Measurements from ENCODE around the gene PNLIPRP2. TPM values are rescaled to one million over a fixed set of nuclear protein-coding genes. Genes with fewer than 3 reads are reported as not detected.
A peak's percentile ranks its signal among the peaks of the same experiment; 100 is the strongest.

Gene PNLIPRP2
- total and polyA plus RNA-seq, 2 of the 4 experiments (the other 2 are of a cell fraction), result not detected

DNA sequence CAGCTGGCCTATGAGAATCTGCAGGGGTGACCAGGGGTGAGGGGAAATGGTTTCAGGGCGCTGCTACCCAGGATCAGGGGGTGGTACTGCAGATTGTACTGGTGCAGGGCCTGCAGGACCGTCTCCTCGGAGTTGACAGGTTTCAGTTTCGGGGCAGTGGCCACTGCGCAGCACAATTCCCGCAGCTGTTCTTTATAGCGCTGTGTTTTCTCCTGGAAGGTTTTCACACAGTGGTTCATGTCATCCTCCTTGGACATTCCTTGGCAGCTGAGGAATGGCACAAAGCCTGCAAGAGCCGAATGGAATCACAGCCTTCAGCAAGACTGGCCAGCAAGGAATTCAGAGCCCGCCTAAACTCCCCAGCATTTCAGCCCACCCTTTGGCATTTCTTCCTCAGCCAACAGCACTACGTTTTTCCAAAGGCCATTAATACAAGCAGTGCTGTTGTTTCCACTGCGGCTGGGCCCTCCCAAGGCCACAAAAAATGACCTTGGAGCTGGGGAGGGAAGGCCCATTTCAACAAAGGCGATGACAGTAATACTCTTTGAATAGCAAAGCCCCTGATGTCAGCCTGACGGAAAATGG lies 44.9 kb downstream of the PNLIPRP2 start:
- H2BK20ac ChIP-seq (ENCODE audit: low read depth, low read length), result no peak overlapping the region
- no peak overlapping the region for H2BK15ac ChIP-seq (ENCODE audit: low read depth, low read length)
- intact Hi-C loops (cut with micrococcal nuclease) (no loop called here), in situ Hi-C loops (cut with MboI; ENCODE audit: low sequenced_read_pairs) (no loop called here), dilution Hi-C loops (cut with HindIII; ENCODE audit: low sequenced_read_pairs, unreplicated experiment) (no loop called here)
- H4K20me1 ChIP-seq (ENCODE audit: insufficient read depth, low read length), result no peaks in the 10 kb centered on the region
- H3K14ac ChIP-seq (replicated peaks; ENCODE audit: low read depth, low read length), result no peak overlapping the region
- no peak overlapping the region for H3K4me3 ChIP-seq (ENCODE audit: insufficient read depth, low read depth, low read length)
- no peak overlapping the region for H2BK120ac ChIP-seq (ENCODE audit: low read depth, low read length)
- no TSS peak for BruUV-seq (replicated peaks)
- H3K9me1 ChIP-seq (ENCODE audit: insufficient read depth, low read length), result no peaks in the 10 kb centered on the region
- no peaks in the 10 kb centered on the region for H3K27me3 ChIP-seq (ENCODE audit: control insufficient read depth, insufficient read depth, low read length)
- DNase-seq (peak; percentile 5), ATAC-seq (ENCODE audit: low read depth) (peak; percentile 55)
- H3K23ac ChIP-seq (ENCODE audit: low read depth, low read length), result no peak overlapping the region
- TF ChIP-seq CHD1 (IDR thresholded peaks at IDR 0.05; ENCODE audit: low read depth, low read length) (no peak), USF2 (IDR thresholded peaks at IDR 0.05; ENCODE audit: low read depth, low read length) (no peak), FOS (IDR thresholded peaks at IDR 0.05; ENCODE audit: low read depth, low read length) (no peak), CEBPB (IDR thresholded peaks at IDR 0.05; ENCODE audit: low read depth, low read length) (no peak), RCOR1 (IDR thresholded peaks at IDR 0.05; ENCODE audit: insufficient replicate concordance, low read length) (no peak), NFE2L2 (IDR thresholded peaks at IDR 0.05; ENCODE audit: low read depth, low read length) (no peak)
- TF ChIP-seq, protein P1, sequence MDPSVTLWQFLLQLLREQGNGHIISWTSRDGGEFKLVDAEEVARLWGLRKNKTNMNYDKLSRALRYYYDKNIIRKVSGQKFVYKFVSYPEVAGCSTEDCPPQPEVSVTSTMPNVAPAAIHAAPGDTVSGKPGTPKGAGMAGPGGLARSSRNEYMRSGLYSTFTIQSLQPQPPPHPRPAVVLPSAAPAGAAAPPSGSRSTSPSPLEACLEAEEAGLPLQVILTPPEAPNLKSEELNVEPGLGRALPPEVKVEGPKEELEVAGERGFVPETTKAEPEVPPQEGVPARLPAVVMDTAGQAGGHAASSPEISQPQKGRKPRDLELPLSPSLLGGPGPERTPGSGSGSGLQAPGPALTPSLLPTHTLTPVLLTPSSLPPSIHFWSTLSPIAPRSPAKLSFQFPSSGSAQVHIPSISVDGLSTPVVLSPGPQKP (IDR thresholded peaks at IDR 0.05; ENCODE audit: borderline replicate concordance, low read depth, low read length), result no peak
- H3K9ac ChIP-seq (ENCODE audit: low read depth, low read length), result no peak overlapping the region
- H3K56ac ChIP-seq (ENCODE audit: extremely low read depth, insufficient read depth, low read length), result no peak overlapping the region
- no peak overlapping the region for H2AK5ac ChIP-seq (ENCODE audit: low read depth, low read length)
- no peak overlapping the region for H3K18ac ChIP-seq (ENCODE audit: low read depth, low read length)
- H4K8ac ChIP-seq (ENCODE audit: low read depth in 2 of 2, low read length in 2 of 2), result no peak overlapping the region
- 38% methylated on average over 8 of the region's 13 CpGs; no CpG with 5 or more reads in 1 of the 2 experiments for WGBS, 2 experiments (ENCODE audit: extremely low coverage in 2 of 2, insufficient read length in 1 of 2)
- no peak overlapping the region for H2AFZ ChIP-seq (replicated peaks; ENCODE audit: low read length, poor library complexity)
- no peak overlapping the region for H3K27ac ChIP-seq (ENCODE audit: insufficient read depth, low read length)
- CTCF ChIA-PET, result interaction anchor here (0.6 to 1.0 kb wide), 2 partner anchors 16 to 134 kb away, joined by 3 read pairs; no protein-coding TSS in a partner anchor
- no peak overlapping the region for H2AK9ac ChIP-seq (replicated peaks; ENCODE audit: low read depth, low read length, poor library complexity)
- H3K4me1 ChIP-seq (ENCODE audit: control insufficient read depth, insufficient read depth, low read length), result peaks cover 2% of the 10 kb centered on the region; the same call in 1 of the 2 replicates
- peaks cover 2% of the 10 kb centered on the region; the same call in 1 of the 2 replicates for H3K9me3 ChIP-seq (ENCODE audit: control insufficient read depth, insufficient read depth, low read length)
- no peak overlapping the region for H3K4ac ChIP-seq (ENCODE audit: low read depth, low read length)
- no peak overlapping the region for H4K91ac ChIP-seq (ENCODE audit: insufficient read depth, low read depth, low read length)
- POLR2A ChIA-PET (ENCODE audit: unreplicated experiment), result no interaction called here
- H3K79me1 ChIP-seq (ENCODE audit: low read depth in 1 of 2, low read length in 2 of 2), result no peaks in the 10 kb centered on the region
- H3K36me3 ChIP-seq (ENCODE audit: control insufficient read depth, insufficient read depth, low read length), result no peaks in the 10 kb centered on the region
- H4K5ac ChIP-seq (ENCODE audit: low read depth, low read length), result no peak overlapping the region
- H3K4me2 ChIP-seq (ENCODE audit: low read depth, low read length), result peak overlapping the region; percentile 56; the same call in 1 of the 2 replicates
- H2BK5ac ChIP-seq (ENCODE audit: low read depth, low read length, poor library complexity, severe bottlenecking), result no peak overlapping the region

Data from IMR-90 (cell line).